HG02759 (cell line): ENCODE data around the gene PPP1R1B.

Source experiments
- ATAC-seq: cut with Tn5 transposase; IDR thresholded peaks from one replicate; pipeline ENCODE4 v1.9.1; 2021; ENCODE audit warnings: mild to moderate bottlenecking, moderate library complexity; ENCODE audit not compliant: unreplicated experiment

Gene PPP1R1B

DNA sequence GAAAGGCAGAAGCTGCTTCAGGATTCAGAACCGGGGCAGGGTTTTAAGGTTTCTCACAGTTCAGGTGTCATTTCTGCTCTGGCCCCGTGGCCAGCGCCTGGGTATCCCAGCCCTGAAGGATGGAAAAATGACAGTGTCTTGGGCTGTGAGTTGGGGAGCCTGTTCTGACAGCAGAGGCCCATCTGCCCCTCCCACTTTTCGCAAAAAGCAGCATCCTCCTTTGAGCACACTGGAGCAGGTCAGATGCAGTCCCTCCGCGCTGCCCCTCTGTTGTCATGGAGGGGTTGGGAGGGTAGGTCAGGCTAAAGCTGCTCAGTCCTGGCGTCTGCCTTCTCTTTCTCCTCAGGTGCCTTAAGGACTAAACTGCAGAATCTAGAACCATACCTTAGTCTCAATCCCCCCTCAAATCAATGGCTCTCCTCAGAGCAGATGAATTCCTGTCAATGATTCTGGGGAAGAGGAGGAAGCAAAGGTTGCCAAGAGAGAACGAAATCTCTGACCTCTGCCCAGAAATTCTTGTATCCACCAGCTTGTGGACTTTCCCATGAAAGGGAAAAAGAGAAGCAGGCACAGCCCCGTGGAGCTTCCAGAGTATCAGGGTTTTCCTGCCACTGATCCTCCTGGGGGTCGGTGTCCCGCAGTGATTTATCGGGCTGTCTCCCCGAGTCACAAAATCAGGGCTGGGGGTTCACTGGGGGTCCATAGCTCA lies 26.3 kb upstream of the PPP1R1B start:
- no peak for ATAC-seq

DNA sequence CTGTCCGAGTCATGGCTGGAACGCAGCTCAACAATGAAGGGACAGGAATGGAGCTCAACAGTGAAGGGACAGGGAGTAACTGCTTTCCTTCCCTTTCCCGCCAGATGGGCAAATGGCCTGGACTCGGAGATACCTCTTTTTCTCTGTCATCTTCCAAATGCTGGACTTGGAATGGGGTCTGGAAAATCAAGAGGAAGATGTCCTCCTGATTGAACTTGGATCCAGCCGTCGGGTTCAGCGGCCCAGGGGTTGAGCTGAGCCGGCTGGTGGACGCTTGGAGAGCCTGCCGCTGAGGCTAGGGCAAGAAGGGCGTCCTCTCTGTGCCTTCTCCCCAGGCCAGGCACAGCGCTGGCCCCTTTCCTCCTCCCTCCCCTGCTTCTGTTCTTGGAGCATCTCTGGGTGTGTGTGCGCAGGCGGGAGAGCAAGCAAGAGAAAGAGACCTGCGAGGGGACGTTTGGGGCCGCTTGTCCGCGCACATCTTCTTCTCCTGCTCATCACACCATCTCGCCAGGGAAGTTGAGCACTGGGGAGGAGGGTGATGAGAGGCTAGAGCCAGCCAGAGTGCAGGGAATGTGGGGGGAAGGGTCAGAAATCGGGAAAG lies 25.7 kb upstream of the PPP1R1B start:
- no peak for ATAC-seq

DNA sequence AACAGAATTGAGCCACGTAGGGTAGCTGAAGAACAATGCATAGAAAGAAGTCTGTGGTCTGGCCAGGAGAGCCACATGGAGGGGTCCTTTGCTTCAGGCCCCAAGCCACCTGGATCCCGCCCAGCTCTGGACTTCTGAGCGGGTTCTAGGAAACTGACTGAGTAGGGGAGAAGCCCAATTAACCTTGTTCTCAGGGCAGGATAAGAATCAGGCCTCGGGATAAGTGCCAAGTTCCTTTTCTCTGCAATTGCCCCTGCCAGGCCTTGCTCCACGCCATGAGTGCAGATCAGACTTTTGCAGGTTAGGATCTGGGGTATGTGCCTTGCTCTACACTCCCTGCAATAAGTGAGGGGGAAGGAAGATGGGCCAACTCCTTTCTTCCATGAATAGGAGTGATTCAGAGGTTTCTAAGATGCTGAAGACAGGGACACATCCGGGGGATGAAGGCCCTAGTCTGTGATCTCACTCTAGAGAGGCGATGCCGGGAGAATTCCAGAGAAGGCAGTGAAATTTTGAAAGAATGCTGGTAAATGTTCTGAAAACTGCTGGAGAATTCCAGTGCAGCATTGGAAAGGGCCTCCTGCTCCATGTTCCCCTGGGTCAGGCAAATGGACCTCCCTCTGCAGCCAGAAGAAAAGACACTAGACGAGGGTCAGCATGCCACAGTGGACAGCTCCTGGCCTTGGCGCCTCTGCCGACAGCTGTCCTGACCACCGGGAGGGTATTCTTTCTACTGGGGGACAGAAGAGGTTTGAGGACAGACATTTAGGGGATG lies 24.8 kb upstream of the PPP1R1B start:
- ATAC-seq = no peak

DNA sequence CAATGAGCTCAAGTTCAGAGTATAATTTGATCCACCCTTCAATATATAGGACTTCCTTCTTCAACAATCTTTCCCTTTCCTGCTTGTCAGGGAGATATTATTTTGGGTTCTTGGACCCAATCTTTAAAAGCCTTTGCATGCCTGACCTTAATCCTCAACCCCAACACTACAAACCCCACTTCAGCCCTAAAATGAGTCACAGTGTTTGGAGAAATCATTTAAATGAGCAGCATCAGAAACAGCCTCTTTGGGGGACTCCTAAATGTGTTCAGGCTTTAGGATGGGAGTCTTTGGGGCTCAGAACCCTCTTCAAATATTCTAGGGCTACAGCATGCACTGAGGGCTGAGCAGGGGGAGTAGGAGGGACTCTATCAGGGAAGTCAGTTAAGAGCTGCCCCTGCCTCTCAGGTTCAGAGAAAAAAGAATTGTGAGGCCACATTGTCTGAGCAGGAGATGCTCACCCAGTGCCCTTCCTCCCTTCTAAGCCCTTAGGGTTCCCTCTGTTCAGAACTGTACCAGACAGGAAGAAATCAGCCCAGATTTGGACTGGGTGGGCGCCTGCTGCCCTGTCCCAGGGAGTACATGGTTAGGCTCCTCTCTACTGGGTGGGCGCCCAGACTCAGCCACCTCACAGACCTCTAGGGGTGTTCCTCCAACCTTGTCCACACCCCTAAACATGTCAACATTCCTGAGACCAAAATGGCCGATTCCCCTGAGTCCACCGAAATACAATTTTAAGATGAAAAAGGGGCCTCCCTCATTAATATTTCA lies 24.0 kb upstream of the PPP1R1B start:
- no peak for ATAC-seq

DNA sequence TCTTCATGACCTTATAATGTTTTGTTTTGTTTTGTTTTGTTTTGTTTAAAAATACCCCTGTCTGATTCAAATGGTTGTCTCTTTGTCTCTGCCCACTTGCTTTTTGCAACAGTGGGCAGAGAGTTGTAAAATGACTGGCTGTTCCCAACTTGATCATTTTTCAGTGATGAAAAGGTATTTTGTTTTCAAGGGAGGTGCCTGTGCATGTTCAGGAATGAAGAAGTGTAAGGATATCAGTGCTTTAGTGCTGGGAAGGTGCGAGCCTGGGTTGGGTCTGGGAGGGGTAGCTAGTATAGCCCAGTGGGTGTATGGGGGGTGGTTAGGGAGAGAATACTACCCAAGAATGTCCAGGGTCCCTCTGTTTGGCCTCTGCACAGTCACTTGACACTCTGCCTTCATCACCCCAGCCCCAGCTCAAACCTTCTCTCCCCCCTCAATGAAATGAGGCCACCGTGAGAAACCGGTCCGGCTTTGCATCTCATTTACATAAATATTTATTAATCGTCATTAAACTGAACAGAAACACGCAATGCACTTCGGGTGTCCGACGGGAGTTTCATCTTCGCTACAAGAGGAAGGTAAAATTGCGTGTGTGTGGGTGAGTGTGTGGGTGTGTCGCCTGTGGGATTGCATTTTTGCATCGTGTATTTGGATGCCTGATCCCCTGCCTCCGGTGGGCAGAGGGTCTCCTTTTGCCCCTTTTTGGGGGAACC lies 23.3 kb upstream of the PPP1R1B start:
- ATAC-seq = no peak

DNA sequence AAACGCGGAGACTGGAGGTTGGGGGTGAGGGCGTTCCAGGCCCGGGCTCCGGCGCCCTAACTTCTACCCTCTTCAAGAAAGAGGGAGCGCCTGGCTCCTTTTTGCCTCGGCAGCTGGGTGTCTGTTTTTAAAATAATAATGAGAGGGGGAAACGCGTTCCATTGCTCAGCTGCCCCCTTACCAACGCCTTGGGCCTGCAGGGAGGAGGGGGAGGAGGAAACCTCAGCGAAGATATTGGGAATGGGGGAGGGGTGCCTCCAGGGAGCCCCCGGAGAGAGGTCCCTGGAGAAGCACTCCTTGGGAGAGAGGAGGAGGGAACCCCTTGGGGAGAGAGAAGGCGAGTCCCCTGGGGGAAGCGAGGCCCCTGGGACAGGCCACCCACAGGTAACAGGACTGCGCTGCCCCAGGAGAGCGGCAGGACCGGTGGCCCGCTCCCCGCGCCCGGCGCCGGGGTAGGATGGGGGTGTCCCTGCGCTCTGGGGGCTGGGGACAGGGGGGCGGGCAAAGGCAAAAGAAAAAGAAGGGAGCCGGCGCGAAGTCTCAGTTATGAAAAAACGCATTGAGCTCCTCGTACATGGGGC lies 21.8 kb upstream of the PPP1R1B start:
- no peak for ATAC-seq

DNA sequence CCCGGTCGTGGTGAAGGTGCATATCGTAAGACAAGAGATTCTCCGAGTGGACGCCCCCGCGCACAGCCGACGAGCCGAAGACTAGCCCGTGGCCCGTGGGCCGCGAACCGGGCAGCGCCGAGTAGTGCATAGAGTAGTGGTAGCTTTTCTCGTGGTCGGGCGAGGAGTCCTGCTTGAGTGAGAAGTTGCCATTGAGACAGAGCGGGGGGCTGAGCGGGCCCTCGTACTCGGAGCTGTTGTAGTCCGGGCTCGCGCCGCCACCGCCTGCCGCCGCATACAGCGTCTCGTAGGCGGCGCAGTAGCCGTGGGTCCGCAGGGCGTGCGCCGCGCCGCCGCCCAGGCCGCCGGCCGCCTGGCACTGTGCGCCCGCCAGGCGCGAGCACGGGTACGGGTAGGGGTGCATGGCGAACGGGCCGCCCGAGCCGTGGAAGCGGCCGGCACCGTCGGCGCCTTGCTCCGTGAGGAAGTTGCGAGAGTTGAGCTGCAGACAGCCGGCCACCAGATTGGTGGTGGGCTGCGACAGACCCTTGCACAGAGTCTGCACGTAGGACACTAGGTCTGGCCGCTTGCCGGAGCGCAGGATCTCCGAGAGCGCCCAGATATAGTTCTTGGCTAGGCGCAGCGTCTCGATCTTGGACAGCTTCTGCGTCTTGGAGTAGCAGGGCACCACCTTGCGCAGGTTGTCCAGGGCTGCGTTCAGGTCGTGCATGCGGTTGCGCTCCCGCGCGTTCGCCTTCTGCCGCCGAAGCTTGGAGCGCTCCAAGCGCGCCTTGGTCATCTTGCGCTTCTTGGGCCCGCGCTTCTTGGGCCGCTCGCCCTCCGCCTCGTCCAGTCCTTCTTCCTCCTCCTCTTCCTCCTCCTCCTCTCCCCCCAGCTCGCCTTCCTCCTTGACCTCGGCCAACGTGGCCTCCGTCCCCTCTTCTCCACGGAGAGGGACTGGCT lies 21.0 kb upstream of the PPP1R1B start:
- ATAC-seq = no peak

DNA sequence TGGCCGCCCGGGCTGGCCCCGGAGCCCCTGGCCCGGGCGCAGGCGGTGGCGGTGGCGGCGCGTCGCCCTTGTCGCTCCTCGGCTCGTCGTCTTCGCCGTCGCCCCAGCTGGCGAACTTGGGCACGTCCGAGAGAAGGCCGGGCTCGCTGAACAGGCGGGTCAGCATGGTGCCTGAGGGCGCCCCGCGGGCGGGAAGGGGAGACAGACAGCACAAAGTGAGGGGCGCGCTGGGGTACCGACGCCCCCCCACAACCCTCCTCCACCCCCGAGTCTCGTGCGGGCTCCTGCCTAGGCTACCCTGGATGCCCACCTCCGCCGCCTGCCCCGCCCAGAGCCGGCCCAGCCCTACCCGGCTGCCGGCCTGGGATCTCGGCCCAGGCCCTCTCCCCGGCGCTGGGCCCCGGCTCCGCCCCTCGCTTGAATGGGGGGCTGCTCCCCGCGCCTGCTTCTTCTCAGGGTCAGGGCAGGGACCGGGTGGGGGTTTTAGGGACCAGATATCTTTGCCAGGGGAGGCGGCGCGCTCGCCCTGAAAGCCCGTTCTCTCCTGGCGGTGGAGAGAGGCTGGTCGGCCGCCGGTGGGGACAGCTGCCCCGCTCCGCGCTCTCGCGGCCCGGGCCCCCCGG lies 20.2 kb upstream of the PPP1R1B start:
- ATAC-seq = no peak

DNA sequence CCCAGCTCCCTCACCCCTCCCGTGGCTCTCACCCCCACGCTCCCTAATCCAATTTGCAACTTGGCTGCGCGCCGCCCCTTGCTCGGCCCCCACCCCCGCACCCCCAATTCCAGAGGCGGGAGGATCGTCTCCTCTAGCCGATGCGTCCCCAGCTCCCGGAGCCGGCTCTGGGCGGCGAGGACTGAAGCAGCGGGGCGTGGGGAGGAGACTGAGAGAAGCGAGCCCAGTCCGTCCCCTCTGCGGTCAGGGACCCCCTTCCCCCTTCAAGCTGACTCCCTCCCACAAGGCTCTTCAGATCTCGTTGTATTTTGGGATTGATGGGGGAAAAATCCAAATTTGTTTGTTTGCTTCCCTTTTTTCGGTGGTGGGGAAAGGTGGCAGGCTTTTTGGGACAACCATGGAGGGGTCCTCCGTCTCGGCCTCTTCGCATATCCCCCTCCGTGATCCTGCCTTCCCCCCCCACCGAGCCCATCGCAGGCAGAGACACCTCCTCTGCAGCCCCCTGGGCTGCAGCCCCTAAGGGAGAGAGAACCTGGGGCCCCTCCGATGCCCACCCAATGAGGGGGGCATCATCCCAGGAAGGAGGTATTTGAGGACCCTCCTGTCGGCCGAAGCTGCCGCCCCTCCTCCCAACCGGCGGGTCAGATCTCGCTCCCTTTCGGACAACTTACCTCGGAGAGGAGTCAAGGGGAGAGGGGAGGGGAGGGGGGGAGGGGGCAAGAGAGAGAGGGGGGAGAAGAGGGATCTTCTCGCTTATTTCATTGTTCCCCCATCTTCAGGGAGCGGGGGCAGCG lies 19.5 kb upstream of the PPP1R1B start:
- ATAC-seq = no peak

DNA sequence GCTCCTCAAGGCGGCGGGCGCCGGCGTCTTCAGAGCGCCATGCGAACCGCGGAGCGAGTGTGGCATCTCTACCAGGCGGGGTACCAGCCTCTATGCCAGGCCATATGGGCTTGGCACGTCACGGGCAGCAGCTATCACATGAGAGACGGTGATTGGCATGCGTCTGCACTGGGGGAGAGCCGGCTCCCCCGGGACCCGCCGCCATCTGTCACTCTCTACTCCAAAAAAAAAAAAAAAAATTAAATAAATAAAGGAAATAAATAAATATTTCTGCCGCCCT lies 19.0 kb upstream of the PPP1R1B start, which contains the start of gene NEUROD2:
Gene NEUROD2 (minus strand): TSS at position 70 of the 280 bp plus-strand sequence. CDS start 1,321 bp downstream, outside the sequence.
- ATAC-seq = no peak

DNA sequence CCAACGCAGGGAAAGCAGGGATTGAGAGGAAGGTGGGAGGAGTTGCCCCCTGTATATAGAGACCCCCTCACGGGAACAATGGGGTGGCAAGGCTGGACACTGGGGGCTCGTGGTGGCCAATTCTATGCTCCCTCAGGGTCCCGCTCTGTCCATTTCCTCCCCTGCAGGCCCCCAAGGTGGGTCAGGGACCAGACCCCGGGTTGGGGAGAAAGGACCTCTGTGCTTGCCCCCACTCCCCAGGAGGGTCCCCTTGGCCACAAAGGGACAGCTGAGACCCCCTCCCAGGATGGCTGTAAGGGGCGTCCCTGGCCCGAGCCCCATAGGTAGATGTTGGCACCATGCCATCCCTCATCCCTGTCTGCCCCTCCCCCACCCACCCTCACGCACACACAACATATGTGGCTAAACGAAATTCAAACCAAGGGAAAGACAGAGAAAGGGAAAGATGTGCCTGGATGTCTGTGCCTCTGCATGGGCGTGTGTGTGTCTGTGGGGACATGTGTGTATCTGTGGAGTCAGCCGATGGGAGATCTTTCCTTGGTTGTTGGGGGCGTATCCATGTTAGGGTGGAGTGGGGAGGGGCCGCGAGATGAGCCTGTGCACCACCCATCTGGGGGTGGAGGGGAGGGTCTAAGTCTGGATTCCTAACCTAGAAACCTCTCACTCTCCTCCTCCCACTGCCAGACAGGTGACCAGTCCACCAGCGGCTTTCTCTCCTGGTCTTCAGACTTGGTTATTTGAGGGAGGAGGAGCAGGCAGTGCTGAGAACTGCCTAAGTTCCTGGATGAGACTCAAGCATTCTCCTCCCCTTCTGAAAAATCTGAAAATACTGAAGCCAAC lies 18.4 kb upstream of the PPP1R1B start:
- no peak for ATAC-seq

DNA sequence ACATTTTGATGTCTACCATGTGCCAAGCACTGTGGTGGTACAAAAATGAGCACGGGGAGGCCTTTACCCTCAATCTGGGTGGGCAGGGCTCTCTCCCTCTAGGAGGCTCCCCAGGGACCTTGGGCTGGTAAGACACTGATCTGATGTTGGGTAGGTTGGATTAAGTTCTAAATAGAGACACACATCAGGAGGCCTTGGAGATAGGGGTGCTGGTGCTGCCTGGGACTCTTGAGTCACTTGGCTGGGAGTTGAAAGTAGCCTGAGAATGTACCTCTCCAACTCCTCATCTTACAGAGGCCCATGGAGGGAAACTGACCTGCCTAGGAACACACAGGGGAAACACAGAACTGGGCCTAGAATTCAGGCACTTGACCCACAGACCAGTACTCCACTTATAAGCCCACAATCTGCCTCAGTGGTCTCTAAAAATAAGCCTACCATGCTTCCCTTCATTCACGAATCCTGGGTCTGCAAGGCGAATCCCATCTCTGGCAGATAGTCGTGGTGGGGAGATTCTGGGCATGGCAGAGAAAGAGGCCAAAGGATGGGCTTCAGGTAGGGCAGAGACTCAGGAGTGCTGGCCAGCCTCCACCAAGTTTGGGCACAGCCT lies 17.2 kb upstream of the PPP1R1B start:
- ATAC-seq = no peak

DNA sequence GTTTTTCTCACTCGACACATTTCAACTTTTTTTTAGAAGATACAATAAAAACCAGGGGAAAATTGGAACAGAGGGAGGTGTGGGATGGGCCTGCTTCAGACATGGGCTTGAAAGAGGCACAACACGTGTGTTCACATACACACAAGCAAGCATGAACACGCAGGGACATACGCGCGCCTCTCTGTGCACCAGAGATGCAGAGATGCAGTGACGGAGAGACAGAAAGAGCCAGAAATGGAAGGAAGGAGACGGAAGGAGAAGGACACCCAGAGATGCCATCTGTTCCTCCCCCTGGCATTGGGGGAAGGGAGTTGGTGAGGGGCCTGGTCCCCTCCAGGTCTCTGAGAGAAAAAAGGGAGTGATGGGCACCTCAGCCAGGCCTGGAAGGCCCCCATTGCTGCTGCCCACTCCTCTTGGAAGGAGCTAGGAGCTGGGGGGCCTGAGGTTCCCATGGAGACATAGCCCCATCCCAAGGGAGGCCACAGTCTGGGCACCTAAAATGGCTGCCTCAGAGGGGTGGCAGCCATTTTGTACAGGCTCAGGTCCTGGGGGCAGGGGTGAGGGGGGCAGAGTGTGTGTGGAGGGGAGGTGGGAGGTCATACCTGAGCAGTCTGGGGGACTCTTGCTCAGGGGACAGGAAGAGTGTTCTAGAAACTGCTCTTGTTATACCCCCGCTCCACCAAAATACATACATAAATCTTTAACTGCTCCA lies 15.2 kb upstream of the PPP1R1B start:
- no peak for ATAC-seq

DNA sequence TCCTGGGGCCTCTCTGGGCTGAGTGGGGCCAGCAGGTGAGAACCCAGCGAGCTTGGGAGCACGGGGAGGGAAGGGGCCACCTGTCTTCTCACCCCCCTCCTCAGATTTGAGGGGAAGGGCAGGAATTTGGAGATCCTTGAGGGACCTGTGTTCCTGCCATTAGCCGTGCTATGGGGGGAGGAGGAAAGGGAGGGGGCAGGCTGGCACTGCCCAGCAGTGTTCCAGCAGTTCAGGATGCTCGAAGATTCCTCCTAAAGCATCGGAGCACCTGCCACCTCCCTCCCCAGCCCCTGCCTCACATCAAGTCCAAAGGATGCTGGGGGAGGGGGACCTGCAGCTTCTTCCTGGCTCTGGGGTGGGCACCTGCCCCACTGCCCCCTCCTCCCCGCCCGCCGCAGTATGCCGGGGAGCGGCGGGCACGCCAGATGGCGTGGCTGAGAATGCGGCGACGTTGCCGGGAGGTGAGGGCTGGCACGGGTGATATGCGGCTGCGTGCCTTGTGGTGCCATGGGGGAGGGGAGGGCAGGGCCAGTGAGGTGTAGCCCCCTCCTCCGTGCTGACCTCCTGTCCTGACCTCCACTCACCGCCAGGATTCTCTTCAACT lies 14.4 kb upstream of the PPP1R1B start:
- no peak for ATAC-seq

DNA sequence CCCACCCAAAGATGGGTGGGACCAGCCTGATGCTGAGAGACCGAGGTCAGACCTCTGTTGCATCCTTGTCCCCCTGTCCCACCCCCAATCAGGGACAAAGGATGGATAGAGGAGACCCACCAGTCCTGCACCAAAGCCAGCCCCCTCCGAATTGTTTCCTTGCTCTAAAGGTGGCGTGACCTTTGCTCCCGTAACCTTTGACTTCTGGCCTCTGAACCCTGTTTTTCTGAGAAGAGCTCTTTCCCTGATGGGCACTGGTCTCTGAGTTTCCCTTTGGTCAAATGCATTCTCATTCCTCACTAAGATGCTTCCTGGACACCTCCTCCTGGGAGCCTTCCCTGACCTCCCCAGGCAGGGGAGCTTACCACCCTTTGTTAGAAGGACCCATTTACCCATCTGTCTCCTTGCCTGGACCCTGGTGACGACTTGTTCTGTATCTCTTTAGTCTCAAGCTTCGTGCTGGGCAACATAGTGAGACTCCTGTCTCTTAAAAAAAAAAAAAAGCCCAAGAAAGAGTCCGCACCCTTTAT lies 13.8 kb upstream of the PPP1R1B start:
- ATAC-seq = no peak
